Measurements from ENCODE around the gene BRD9.
A peak's percentile ranks its signal among the peaks of the same experiment; 100 is the strongest.

Gene BRD9

GRCh38 chr5:891117-891836 lies 1.3 kb downstream of the BRD9 start:
- peaks cover 21 to 69% (median 45%) of the 10 kb centered on the region in 4 experiments for H3K36me3 ChIP-seq (ENCODE audit: control insufficient read depth in 4 of 4, insufficient read depth in 4 of 4, low read length in 3 of 4)

GRCh38 chr5:889075-889710 lies 3.4 kb downstream of the BRD9 start:
- ChIA-PET CTCF (interaction anchor here (0.6 to 10.1 kb wide), 3 partner anchors 11 to 402 kb away, joined by 3 to 67 read pairs (median 4); no protein-coding TSS in a partner anchor), POLR2A (no interaction called here)
- Histone ChIP-seq H3K27ac (ENCODE audit: insufficient read depth in 1 of 2, low read depth in 1 of 2, low read length in 2 of 2, poor library complexity in 1 of 2, severe bottlenecking in 2 of 2) (no peak overlapping the region), H3K4me1 (ENCODE audit: control extremely low read depth in 1 of 4, control insufficient read depth in 4 of 4, insufficient read depth in 4 of 4, low read length in 3 of 4) (peaks cover 0 to 26% (median 23%) of the 10 kb centered on the region in 4 experiments), H3K4me3 (ENCODE audit: control insufficient read depth in 1 of 7, extremely low read depth in 1 of 7, insufficient read depth in 4 of 7, low read depth in 2 of 7, low read length in 6 of 7) (no peak overlapping the region), H3K9me3 (ENCODE audit: control extremely low read depth in 1 of 5, control insufficient read depth in 4 of 5, insufficient read depth in 2 of 5, low read depth in 1 of 5, low read length in 4 of 5) (no peaks in the 10 kb centered on the region), H3K36me3 (ENCODE audit: control insufficient read depth in 4 of 4, insufficient read depth in 4 of 4, low read length in 3 of 4) (peaks cover 35 to 77% (median 59%) of the 10 kb centered on the region in 4 experiments), H3K27me3 (replicated peaks in 2 of 5; ENCODE audit: control insufficient read depth in 4 of 5, insufficient read depth in 5 of 5, low read length in 4 of 5) (no peaks in the 10 kb centered on the region)
- DNase-seq, result no peak
- 100% methylated on average over 6 of the region's 15 CpGs for WGBS (ENCODE audit: insufficient coverage)

More at GRCh38 chr5:891117-891836, 1.3 kb downstream of the BRD9 start:
- DNase-seq, result no peak
- H3K4me3 ChIP-seq (ENCODE audit: control insufficient read depth in 1 of 7, extremely low read depth in 1 of 7, insufficient read depth in 4 of 7, low read depth in 2 of 7, low read length in 6 of 7), result peak overlapping the region in 6 of 7 experiments; percentile 62 to 87 (median 80)
- H3K9me3 ChIP-seq (ENCODE audit: control extremely low read depth in 1 of 5, control insufficient read depth in 4 of 5, insufficient read depth in 2 of 5, low read depth in 1 of 5, low read length in 4 of 5), result no peaks in the 10 kb centered on the region
- no peaks in the 10 kb centered on the region for H3K27me3 ChIP-seq (replicated peaks in 2 of 5; ENCODE audit: control insufficient read depth in 4 of 5, insufficient read depth in 5 of 5, low read length in 4 of 5)
- CTCF ChIA-PET, result interaction anchor here (0.6 to 10.1 kb wide), 3 partner anchors 11 to 220 kb away, joined by 3 to 67 read pairs (median 26); no protein-coding TSS in a partner anchor
- peaks cover 0 to 26% (median 23%) of the 10 kb centered on the region in 4 experiments for H3K4me1 ChIP-seq (ENCODE audit: control extremely low read depth in 1 of 4, control insufficient read depth in 4 of 4, insufficient read depth in 4 of 4, low read length in 3 of 4)
- WGBS (ENCODE audit: insufficient coverage), result 95% methylated on average over 30 of the region's 34 CpGs
- POLR2A ChIA-PET, result no interaction called here
- H3K27ac ChIP-seq (ENCODE audit: insufficient read depth in 1 of 2, low read depth in 1 of 2, low read length in 2 of 2, poor library complexity in 1 of 2, severe bottlenecking in 2 of 2), result peak overlapping the region in 1 of 2 experiments; percentile 88

- ChIA-PET POLR2A (no interaction called here), CTCF (interaction anchor here (0.6 to 10.1 kb wide), 3 partner anchors 12 to 401 kb away, joined by 3 to 67 read pairs (median 4); no protein-coding TSS in a partner anchor)
- Histone ChIP-seq H3K4me3 (ENCODE audit: control insufficient read depth in 1 of 7, extremely low read depth in 1 of 7, insufficient read depth in 4 of 7, low read depth in 2 of 7, low read length in 6 of 7) (no peak overlapping the region), H3K27me3 (replicated peaks in 2 of 5; ENCODE audit: control insufficient read depth in 4 of 5, insufficient read depth in 5 of 5, low read length in 4 of 5) (no peaks in the 10 kb centered on the region), H3K27ac (ENCODE audit: insufficient read depth in 1 of 2, low read depth in 1 of 2, low read length in 2 of 2, poor library complexity in 1 of 2, severe bottlenecking in 2 of 2) (no peak overlapping the region), H3K36me3 (ENCODE audit: control insufficient read depth in 4 of 4, insufficient read depth in 4 of 4, low read length in 3 of 4) (peaks cover 39 to 79% (median 64%) of the 10 kb centered on the region in 4 experiments), H3K4me1 (ENCODE audit: control extremely low read depth in 1 of 4, control insufficient read depth in 4 of 4, insufficient read depth in 4 of 4, low read length in 3 of 4) (peaks cover 0 to 21% (median 21%) of the 10 kb centered on the region in 4 experiments), H3K9me3 (ENCODE audit: control extremely low read depth in 1 of 5, control insufficient read depth in 4 of 5, insufficient read depth in 2 of 5, low read depth in 1 of 5, low read length in 4 of 5) (peaks cover 0 to under 1% (median 0%) of the 10 kb centered on the region in 5 experiments)
- no peak for DNase-seq
- WGBS (ENCODE audit: insufficient coverage), result 99% methylated on average over 8 of the region's 11 CpGs
These were observed 4.0 kb downstream of the BRD9 start for GRCh38 chr5:888638-889035.

GRCh38 chr5:887947-888637 lies 4.5 kb downstream of the BRD9 start:
- H3K4me3 ChIP-seq (ENCODE audit: control insufficient read depth in 1 of 7, extremely low read depth in 1 of 7, insufficient read depth in 4 of 7, low read depth in 2 of 7, low read length in 6 of 7), result no peak overlapping the region
- DNase-seq, result no peak
- peaks cover 0 to 16% (median 15%) of the 10 kb centered on the region in 4 experiments for H3K4me1 ChIP-seq (ENCODE audit: control extremely low read depth in 1 of 4, control insufficient read depth in 4 of 4, insufficient read depth in 4 of 4, low read length in 3 of 4)
- H3K36me3 ChIP-seq (ENCODE audit: control insufficient read depth in 4 of 4, insufficient read depth in 4 of 4, low read length in 3 of 4), result peaks cover 43 to 84% (median 69%) of the 10 kb centered on the region in 4 experiments
- POLR2A ChIA-PET, result no interaction called here
- CTCF ChIA-PET, result interaction anchor here (1.4 to 10.1 kb wide), 3 partner anchors 14 to 217 kb away, joined by 3 to 67 read pairs (median 4); no protein-coding TSS in a partner anchor
- H3K27me3 ChIP-seq (replicated peaks in 2 of 5; ENCODE audit: control insufficient read depth in 4 of 5, insufficient read depth in 5 of 5, low read length in 4 of 5), result no peaks in the 10 kb centered on the region
- no peak overlapping the region for H3K27ac ChIP-seq (ENCODE audit: insufficient read depth in 1 of 2, low read depth in 1 of 2, low read length in 2 of 2, poor library complexity in 1 of 2, severe bottlenecking in 2 of 2)
- H3K9me3 ChIP-seq (ENCODE audit: control extremely low read depth in 1 of 5, control insufficient read depth in 4 of 5, insufficient read depth in 2 of 5, low read depth in 1 of 5, low read length in 4 of 5), result peaks cover 0 to 5% (median 0%) of the 10 kb centered on the region in 5 experiments
- WGBS (ENCODE audit: insufficient coverage), result 95% methylated on average over 10 of the region's 14 CpGs

- Histone ChIP-seq H3K27ac (ENCODE audit: insufficient read depth in 1 of 2, low read depth in 1 of 2, low read length in 2 of 2, poor library complexity in 1 of 2, severe bottlenecking in 2 of 2) (no peak overlapping the region), H3K4me3 (ENCODE audit: control insufficient read depth in 1 of 7, extremely low read depth in 1 of 7, insufficient read depth in 4 of 7, low read depth in 2 of 7, low read length in 6 of 7) (no peak overlapping the region), H3K36me3 (ENCODE audit: control insufficient read depth in 4 of 4, insufficient read depth in 4 of 4, low read length in 3 of 4) (peaks cover 50 to 96% (median 77%) of the 10 kb centered on the region in 4 experiments), H3K9me3 (ENCODE audit: control extremely low read depth in 1 of 5, control insufficient read depth in 4 of 5, insufficient read depth in 2 of 5, low read depth in 1 of 5, low read length in 4 of 5) (peaks cover 0 to 7% (median 0%) of the 10 kb centered on the region in 5 experiments), H3K4me1 (ENCODE audit: control extremely low read depth in 1 of 4, control insufficient read depth in 4 of 4, insufficient read depth in 4 of 4, low read length in 3 of 4) (peaks cover 0 to 10% (median 7%) of the 10 kb centered on the region in 4 experiments), H3K27me3 (replicated peaks in 2 of 5; ENCODE audit: control insufficient read depth in 4 of 5, insufficient read depth in 5 of 5, low read length in 4 of 5) (no peaks in the 10 kb centered on the region)
- ChIA-PET POLR2A (no interaction called here), CTCF (interaction anchor here (1.2 to 10.1 kb wide), 4 partner anchors 8 to 216 kb away, joined by 3 to 67 read pairs (median 4); no protein-coding TSS in a partner anchor)
- no peak for DNase-seq
- WGBS (ENCODE audit: insufficient coverage), result 98% methylated on average over 26 of the region's 26 CpGs
These were observed 5.8 kb downstream of the BRD9 start for GRCh38 chr5:886716-887325.

GRCh38 chr5:886036-886435 lies 6.6 kb downstream of the BRD9 start:
- Histone ChIP-seq H3K4me1 (ENCODE audit: control extremely low read depth in 1 of 4, control insufficient read depth in 4 of 4, insufficient read depth in 4 of 4, low read length in 3 of 4) (peaks cover 0 to 2% (median under 1%) of the 10 kb centered on the region in 4 experiments), H3K27ac (ENCODE audit: insufficient read depth in 1 of 2, low read depth in 1 of 2, low read length in 2 of 2, poor library complexity in 1 of 2, severe bottlenecking in 2 of 2) (no peak overlapping the region), H3K27me3 (replicated peaks in 2 of 5; ENCODE audit: control insufficient read depth in 4 of 5, insufficient read depth in 5 of 5, low read length in 4 of 5) (no peaks in the 10 kb centered on the region), H3K9me3 (ENCODE audit: control extremely low read depth in 1 of 5, control insufficient read depth in 4 of 5, insufficient read depth in 2 of 5, low read depth in 1 of 5, low read length in 4 of 5) (peaks cover 0 to 7% (median 0%) of the 10 kb centered on the region in 5 experiments), H3K4me3 (ENCODE audit: control insufficient read depth in 1 of 7, extremely low read depth in 1 of 7, insufficient read depth in 4 of 7, low read depth in 2 of 7, low read length in 6 of 7) (no peak overlapping the region), H3K36me3 (ENCODE audit: control insufficient read depth in 4 of 4, insufficient read depth in 4 of 4, low read length in 3 of 4) (peaks cover 54 to 98% (median 83%) of the 10 kb centered on the region in 4 experiments)
- ChIA-PET CTCF (interaction anchor here (1.2 to 10.1 kb wide), 2 partner anchors 8 to 215 kb away, joined by 3 to 67 read pairs; no protein-coding TSS in a partner anchor), POLR2A (no interaction called here)
- DNase-seq, result no peak
- 91% methylated on average over 12 of the region's 13 CpGs for WGBS (ENCODE audit: insufficient coverage)
